Cardiac muscle cell (in vitro differentiated cells and primary cell): ENCODE data around the gene FOCAD. TPM values are rescaled to one million over a fixed set of nuclear protein-coding genes. Genes with fewer than 3 reads are reported as not detected.

Source experiments
- DNase-seq, 2 donors: peaks; one replicate each; pipeline versions ENCODE4 v3.0.0 to v3.0.0-alpha.2; 2010 to 2017; ENCODE audit warnings: low read depth in 1 of 2, low spot score in 1 of 2
- H3K27ac ChIP-seq: fragments of 200-600 bp; sonication (generic); 2 replicates; pipeline ENCODE4 v1.5.1; 2016
- H3K27me3 ChIP-seq: fragments of 200-600 bp; sonication (generic); 2 replicates; pipeline ENCODE4 v1.6.0; 2016; ENCODE audit warnings: control low read depth
- H3K36me3 ChIP-seq: fragments of 200-600 bp; sonication (generic); 2 replicates; pipeline ENCODE4 v1.5.1; 2016; ENCODE audit warnings: control low read depth
- H3K4me1 ChIP-seq: fragments of 200-600 bp; sonication (generic); 2 replicates; pipeline ENCODE4 v1.8.1; 2017; ENCODE audit warnings: low read depth, mild to moderate bottlenecking, mixed run types
- H3K4me3 ChIP-seq: fragments of 200-600 bp; sonication (generic); 2 replicates; pipeline ENCODE4 v1.5.1; 2016; ENCODE audit warnings: mild to moderate bottlenecking
- H3K9me3 ChIP-seq: fragments of 200-600 bp; sonication (generic); 2 replicates; pipeline ENCODE4 v1.5.1; 2017; ENCODE audit warnings: low read depth, mild to moderate bottlenecking, control low read depth
- polyA plus RNA-seq: library from polyadenylated mRNA; unstranded; fragments of >200 nt; fragmentation: Nextera tagmentation; extraction: Ambion mirVana; gene quantifications from 2 replicates; pipeline ENCODE4 v1.2.1, GENCODE V29; 2016
- total RNA-seq: library from RNA; depleted of rRNA; stranded (reverse); fragments of >200 nt; gene quantifications from 2 replicates; pipeline ENCODE4 v1.2.3, GENCODE V29; 2016
- TF ChIP-seq, protein P1 (sequence below): IDR thresholded peaks from 2 replicates; pipeline ENCODE4 v1.5.1; 2012; ENCODE audit warnings: low read depth, mild to moderate bottlenecking, low read length

FOCAD gene
- total and polyA plus RNA-seq, 2 experiments from 2014 or later, result 32.9 to 57.0 TPM

DNA sequence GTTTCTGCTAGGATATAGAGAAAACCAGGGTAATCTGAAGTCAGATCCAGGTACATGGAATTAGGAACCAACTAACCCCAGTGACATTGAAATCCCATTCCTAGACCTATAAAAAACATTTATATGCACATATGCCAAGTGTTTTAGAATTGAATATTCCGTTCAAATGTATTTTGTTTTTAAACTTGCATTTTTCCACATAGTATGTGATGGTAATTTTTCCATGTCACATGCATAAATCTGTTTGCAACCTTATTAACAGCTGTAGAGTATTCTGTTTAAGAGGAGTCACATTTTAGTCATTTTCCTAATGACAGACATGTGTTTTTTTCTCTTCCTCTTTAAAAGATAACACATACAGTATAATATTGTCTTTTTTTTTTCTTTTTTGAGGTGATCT lies 50.2 kb downstream of the FOCAD start:
- H3K27me3 ChIP-seq, result no peaks in the 10 kb centered on the region
- no peaks in the 10 kb centered on the region for H3K9me3 ChIP-seq
- peaks cover 5% of the 10 kb centered on the region for H3K4me1 ChIP-seq
- H3K27ac ChIP-seq, result no peak overlapping the region
- no peaks in the 10 kb centered on the region for H3K36me3 ChIP-seq
- TF ChIP-seq, protein P1, sequence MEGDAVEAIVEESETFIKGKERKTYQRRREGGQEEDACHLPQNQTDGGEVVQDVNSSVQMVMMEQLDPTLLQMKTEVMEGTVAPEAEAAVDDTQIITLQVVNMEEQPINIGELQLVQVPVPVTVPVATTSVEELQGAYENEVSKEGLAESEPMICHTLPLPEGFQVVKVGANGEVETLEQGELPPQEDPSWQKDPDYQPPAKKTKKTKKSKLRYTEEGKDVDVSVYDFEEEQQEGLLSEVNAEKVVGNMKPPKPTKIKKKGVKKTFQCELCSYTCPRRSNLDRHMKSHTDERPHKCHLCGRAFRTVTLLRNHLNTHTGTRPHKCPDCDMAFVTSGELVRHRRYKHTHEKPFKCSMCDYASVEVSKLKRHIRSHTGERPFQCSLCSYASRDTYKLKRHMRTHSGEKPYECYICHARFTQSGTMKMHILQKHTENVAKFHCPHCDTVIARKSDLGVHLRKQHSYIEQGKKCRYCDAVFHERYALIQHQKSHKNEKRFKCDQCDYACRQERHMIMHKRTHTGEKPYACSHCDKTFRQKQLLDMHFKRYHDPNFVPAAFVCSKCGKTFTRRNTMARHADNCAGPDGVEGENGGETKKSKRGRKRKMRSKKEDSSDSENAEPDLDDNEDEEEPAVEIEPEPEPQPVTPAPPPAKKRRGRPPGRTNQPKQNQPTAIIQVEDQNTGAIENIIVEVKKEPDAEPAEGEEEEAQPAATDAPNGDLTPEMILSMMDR, result no peak
- H3K4me3 ChIP-seq, result no peak overlapping the region
- no peak for DNase-seq

DNA sequence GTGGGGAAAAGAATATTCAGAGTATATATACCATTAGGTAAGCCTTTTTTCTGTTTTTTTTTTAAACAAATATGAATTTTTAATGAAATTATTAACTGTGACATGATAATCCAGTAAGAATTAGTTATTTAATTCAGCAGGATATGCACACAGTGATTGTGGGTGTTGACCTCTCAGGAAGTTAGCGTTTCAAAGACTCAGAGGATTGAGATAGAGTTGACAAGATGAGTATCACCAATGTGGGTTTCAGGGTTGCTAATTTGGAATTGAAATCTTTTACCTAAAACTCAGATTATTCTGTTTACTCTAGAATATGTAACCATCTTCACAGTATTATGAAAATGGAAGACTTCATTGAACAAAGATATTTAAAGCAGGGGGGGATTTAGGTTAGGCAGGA lies 56.2 kb downstream of the FOCAD start:
- Histone ChIP-seq H3K4me3 (no peak overlapping the region), H3K4me1 (peaks cover 10% of the 10 kb centered on the region), H3K9me3 (no peaks in the 10 kb centered on the region), H3K27ac (no peak overlapping the region), H3K27me3 (no peaks in the 10 kb centered on the region), H3K36me3 (no peaks in the 10 kb centered on the region)
- no peak for DNase-seq
- TF ChIP-seq, protein P1, result no peak

DNA sequence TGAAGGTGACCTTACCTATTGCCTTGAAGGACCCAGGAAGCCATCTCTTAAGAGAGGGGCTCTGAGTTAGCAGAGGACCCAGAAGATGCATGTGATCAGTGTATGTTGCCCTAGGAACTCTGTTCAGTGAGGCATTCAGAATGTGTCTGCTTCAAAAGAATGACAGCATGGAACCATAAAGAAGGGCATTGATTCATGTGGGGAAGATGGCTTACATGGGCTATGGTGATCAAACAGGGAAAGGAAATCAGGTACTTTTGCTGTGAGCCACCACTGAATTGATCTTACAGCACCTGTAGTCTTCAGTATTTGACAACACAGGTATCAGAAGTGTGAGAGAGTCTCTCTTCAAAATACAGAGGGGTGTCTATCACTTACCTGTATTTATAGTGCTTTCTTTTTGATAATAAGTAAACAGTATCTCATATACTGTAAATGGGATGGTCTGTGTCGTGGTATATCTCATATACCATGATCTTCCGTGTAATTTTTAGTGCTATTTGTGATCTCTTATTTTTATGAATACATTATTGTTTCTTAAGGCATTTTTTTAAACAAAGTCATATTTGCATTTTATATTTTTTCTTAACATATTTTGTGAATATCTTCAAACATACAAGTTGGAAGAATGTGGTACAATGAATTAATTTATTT lies 57.0 kb downstream of the FOCAD start:
- no peak for DNase-seq
- TF ChIP-seq, protein P1, result no peak
- Histone ChIP-seq H3K4me3 (no peak overlapping the region), H3K4me1 (peaks cover 10% of the 10 kb centered on the region), H3K9me3 (no peaks in the 10 kb centered on the region), H3K27me3 (no peaks in the 10 kb centered on the region), H3K27ac (no peak overlapping the region), H3K36me3 (no peaks in the 10 kb centered on the region)

DNA sequence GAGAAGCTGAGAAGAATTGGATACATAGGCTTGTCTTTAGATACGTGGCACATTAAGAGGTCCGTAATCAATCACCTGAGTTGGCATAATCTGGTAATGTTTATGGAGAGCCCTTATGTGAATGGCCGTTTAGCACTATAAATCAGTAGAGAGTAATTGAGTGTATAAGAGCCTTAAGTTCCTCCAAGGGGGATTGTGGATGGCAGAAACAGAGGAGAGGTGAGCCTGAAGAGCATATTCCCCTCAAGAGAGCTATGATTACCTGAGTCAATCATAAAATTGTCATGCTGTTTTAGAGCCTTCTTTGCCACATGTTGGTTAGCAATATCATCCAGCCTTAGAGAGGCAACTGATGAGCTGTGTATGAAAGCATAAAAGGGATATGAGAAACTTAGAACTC lies 58.8 kb downstream of the FOCAD start:
- no peak overlapping the region for H3K4me3 ChIP-seq

DNA sequence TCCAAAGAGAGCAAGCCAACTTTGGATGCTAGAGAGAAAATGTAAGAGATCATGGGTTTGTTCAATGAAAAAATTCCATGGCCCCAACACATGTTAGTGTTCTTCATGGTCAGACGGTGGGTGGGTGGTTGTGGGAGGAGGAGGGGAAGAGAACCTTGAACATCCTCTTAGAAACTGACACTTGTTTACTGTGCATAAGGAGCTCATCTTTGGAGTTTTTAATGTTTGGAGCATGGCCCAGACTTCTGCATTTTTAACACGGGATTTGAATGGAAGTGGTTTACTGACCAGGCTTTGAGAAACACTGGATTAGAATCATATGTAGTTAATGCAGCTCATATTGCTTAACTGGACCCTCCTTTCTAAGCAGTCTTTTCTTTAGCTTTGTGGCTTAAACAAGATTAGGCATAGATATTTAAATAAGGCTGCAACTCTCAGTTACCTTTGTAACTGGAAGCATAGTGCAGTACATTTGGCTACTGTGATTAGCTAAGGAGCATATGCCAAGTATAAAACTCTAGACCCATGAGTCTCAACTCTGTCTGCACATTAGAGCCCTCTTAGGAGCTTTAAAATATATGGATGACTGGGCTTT lies 60.1 kb downstream of the FOCAD start:
- DNase-seq, result no peak
- no peaks in the 10 kb centered on the region for H3K36me3 ChIP-seq
- TF ChIP-seq, protein P1, result no peak
- H3K9me3 ChIP-seq, result no peaks in the 10 kb centered on the region
- no peak overlapping the region for H3K4me3 ChIP-seq
- H3K27me3 ChIP-seq, result no peaks in the 10 kb centered on the region
- no peak overlapping the region for H3K27ac ChIP-seq
- H3K4me1 ChIP-seq, result peaks cover 16% of the 10 kb centered on the region

More for the DNA sequence above, 58.8 kb downstream of the FOCAD start:
- Histone ChIP-seq H3K27ac (no peak overlapping the region), H3K9me3 (no peaks in the 10 kb centered on the region), H3K36me3 (no peaks in the 10 kb centered on the region), H3K4me1 (peaks cover 10% of the 10 kb centered on the region), H3K27me3 (no peaks in the 10 kb centered on the region)
- DNase-seq, result no peak
- TF ChIP-seq, protein P1, result no peak
